ENCODE data around the gene NCKAP5.

NCKAP5 gene

GRCh38 chr2:133516405-133517026 lies 51.7 kb downstream of the NCKAP5 start:
- H3K4me3 ChIP-seq (ENCODE audit: low read depth, low read length): no peak overlapping the region
- DNase-seq (ENCODE audit: low read depth): no peak
- TF ChIP-seq MAX (IDR thresholded peaks at IDR 0.05; ENCODE audit: low read depth, low read length): no peak
- no peak for TF ChIP-seq MYC (IDR thresholded peaks at IDR 0.05; ENCODE audit: low read depth, low read length)
- no peak for TF ChIP-seq CTCF (IDR thresholded peaks at IDR 0.05; ENCODE audit: low read depth, low read length)
- TF ChIP-seq POLR2A (IDR thresholded peaks at IDR 0.05; ENCODE audit: extremely low read depth, insufficient read length): no peak

DNA sequence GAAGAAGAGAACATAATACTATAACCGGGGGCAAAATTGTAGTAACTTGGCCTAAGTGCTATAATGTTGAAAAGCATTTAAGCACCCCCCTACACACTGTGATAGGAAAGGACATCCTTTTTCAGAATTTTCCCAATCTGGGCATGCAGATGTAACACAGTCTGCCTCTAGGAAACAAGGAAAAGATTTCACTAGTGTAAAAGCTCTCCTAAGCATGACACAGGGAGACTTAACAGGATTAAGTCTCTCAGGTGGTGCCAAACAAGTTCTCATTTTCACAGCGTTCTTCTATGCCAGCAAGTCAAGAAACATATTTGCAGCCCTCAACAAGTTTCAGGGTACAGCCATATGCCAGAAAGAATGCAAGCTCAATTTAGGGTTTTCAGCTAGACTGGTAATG lies 53.0 kb downstream of the NCKAP5 start:
- no peak for TF ChIP-seq MAX (IDR thresholded peaks at IDR 0.05; ENCODE audit: low read depth, low read length)
- no peak for TF ChIP-seq POLR2A (IDR thresholded peaks at IDR 0.05; ENCODE audit: extremely low read depth, insufficient read length)
- TF ChIP-seq CTCF (IDR thresholded peaks at IDR 0.05; ENCODE audit: low read depth, low read length): no peak
- TF ChIP-seq MYC (IDR thresholded peaks at IDR 0.05; ENCODE audit: low read depth, low read length): no peak
- DNase-seq (ENCODE audit: low read depth): no peak
- H3K4me3 ChIP-seq (ENCODE audit: low read depth, low read length): no peak overlapping the region

- no peak overlapping the region for H3K4me3 ChIP-seq (ENCODE audit: low read depth, low read length)
- TF ChIP-seq CTCF (IDR thresholded peaks at IDR 0.05; ENCODE audit: low read depth, low read length) (no peak), MYC (IDR thresholded peaks at IDR 0.05; ENCODE audit: low read depth, low read length) (no peak), POLR2A (IDR thresholded peaks at IDR 0.05; ENCODE audit: extremely low read depth, insufficient read length) (no peak), MAX (IDR thresholded peaks at IDR 0.05; ENCODE audit: low read depth, low read length) (no peak)
- DNase-seq (ENCODE audit: low read depth): no peak
These were observed 54.4 kb downstream of the NCKAP5 start for GRCh38 chr2:133513893-133514292.

- no peak for TF ChIP-seq CTCF (IDR thresholded peaks at IDR 0.05; ENCODE audit: low read depth, low read length)
- TF ChIP-seq MYC (IDR thresholded peaks at IDR 0.05; ENCODE audit: low read depth, low read length): no peak
- no peak for TF ChIP-seq POLR2A (IDR thresholded peaks at IDR 0.05; ENCODE audit: extremely low read depth, insufficient read length)
- TF ChIP-seq MAX (IDR thresholded peaks at IDR 0.05; ENCODE audit: low read depth, low read length): no peak
- H3K4me3 ChIP-seq (ENCODE audit: low read depth, low read length): no peak overlapping the region
These were observed 56.1 kb downstream of the NCKAP5 start for GRCh38 chr2:133512121-133512520.

DNA sequence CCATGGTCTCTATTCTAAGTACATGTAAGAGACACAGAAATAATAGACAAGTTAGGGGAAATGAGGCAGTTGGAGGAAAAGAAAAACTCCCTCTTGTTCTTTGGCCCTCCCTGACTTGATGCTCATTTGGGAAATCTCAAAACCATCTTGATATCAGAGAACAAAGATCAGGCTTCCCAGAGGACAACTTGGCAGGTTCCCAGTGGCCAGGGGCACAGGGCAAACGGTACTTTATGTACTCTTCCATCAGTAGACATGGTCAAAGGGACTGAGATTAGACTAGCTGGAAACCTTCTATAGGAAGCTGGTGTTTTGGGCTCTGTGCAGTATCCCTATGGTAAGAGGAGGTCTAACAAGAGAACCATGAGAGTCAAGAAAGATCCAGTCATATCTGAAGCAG lies 56.6 kb downstream of the NCKAP5 start:
- no peak for TF ChIP-seq MAX (IDR thresholded peaks at IDR 0.05; ENCODE audit: low read depth, low read length)
- no peak for TF ChIP-seq MYC (IDR thresholded peaks at IDR 0.05; ENCODE audit: low read depth, low read length)
- TF ChIP-seq POLR2A (IDR thresholded peaks at IDR 0.05; ENCODE audit: extremely low read depth, insufficient read length): no peak
- no peak for TF ChIP-seq CTCF (IDR thresholded peaks at IDR 0.05; ENCODE audit: low read depth, low read length)
- DNase-seq (ENCODE audit: low read depth): no peak
- no peak overlapping the region for H3K4me3 ChIP-seq (ENCODE audit: low read depth, low read length)

More at GRCh38 chr2:133512121-133512520, 56.1 kb downstream of the NCKAP5 start:
- DNase-seq (ENCODE audit: low read depth): no peak

All from NB4 (cell line).